Mesothelial cell of epicardium (in vitro differentiated cells): Measurements from ENCODE around the gene USP35. TPM values are rescaled to one million over a fixed set of nuclear protein-coding genes. Genes with fewer than 3 reads are reported as not detected.

Source experiments
- DNase-seq, 2 experiments: peaks; one replicate each; pipeline ENCODE4 v3.0.0; 2021; ENCODE audit warnings: low spot score in 2 of 2; ENCODE audit not compliant: unreplicated experiment in 2 of 2
- H3K27ac Mint-ChIP-seq: 2 replicates; pipeline ENCODE4 v1.8.0; 2021; ENCODE audit warnings: mixed read lengths
- H3K27me3 Mint-ChIP-seq: 2 replicates; pipeline ENCODE4 v1.8.0; 2021; ENCODE audit warnings: low read depth, mixed read lengths
- H3K36me3 Mint-ChIP-seq: 2 replicates; pipeline ENCODE4 v1.8.0; 2021; ENCODE audit warnings: mixed read lengths
- H3K4me1 Mint-ChIP-seq: 2 replicates; pipeline ENCODE4 v1.8.0; 2021; ENCODE audit warnings: mixed read lengths
- H3K4me3 Mint-ChIP-seq: 2 replicates; pipeline ENCODE4 v1.8.0; 2021; ENCODE audit warnings: mild to moderate bottlenecking, moderate library complexity, mixed read lengths
- H3K9me3 Mint-ChIP-seq: 2 replicates; pipeline ENCODE4 v1.8.0; 2021; ENCODE audit warnings: mixed read lengths
- CTCF ChIP-seq: fragments of 200-600 bp; sonication (generic); IDR thresholded peaks from one replicate; pipeline ENCODE4 v1.5.0; 2021; ENCODE audit warnings: antibody characterized with exemption; ENCODE audit not compliant: unreplicated experiment
- total RNA-seq: library from RNA; stranded (reverse); gene quantifications from 3 replicates; pipeline ENCODE4 v1.2.1, GENCODE V29; 2021

USP35 gene
- total RNA-seq, 1 donor from 2014 or later: 12.3 TPM

GRCh38 chr11:78190871-78191538 lies 2.3 kb downstream of the USP35 start:
- TF ChIP-seq CTCF: no peak
- no peaks in the 10 kb centered on the region for H3K9me3 Mint-ChIP-seq
- no peak overlapping the region for H3K4me3 Mint-ChIP-seq
- no peak for DNase-seq
- no peaks in the 10 kb centered on the region for H3K36me3 Mint-ChIP-seq
- H3K27ac Mint-ChIP-seq: no peak overlapping the region
- no peaks in the 10 kb centered on the region for H3K27me3 Mint-ChIP-seq
- H3K4me1 Mint-ChIP-seq: peaks cover 38% of the 10 kb centered on the region

GRCh38 chr11:78192223-78192719 lies 3.6 kb downstream of the USP35 start:
- Mint-ChIP-seq H3K36me3 (peaks cover 2% of the 10 kb centered on the region), H3K27me3 (no peaks in the 10 kb centered on the region), H3K4me3 (no peak overlapping the region), H3K9me3 (no peaks in the 10 kb centered on the region), H3K27ac (no peak overlapping the region), H3K4me1 (peaks cover 34% of the 10 kb centered on the region)
- no peak for TF ChIP-seq CTCF
- DNase-seq: no peak

GRCh38 chr11:78192911-78193351 lies 4.2 kb downstream of the USP35 start:
- no peaks in the 10 kb centered on the region for H3K9me3 Mint-ChIP-seq
- H3K27me3 Mint-ChIP-seq: no peaks in the 10 kb centered on the region
- peaks cover 3% of the 10 kb centered on the region for H3K36me3 Mint-ChIP-seq
- no peak overlapping the region for H3K4me3 Mint-ChIP-seq
- peaks cover 28% of the 10 kb centered on the region for H3K4me1 Mint-ChIP-seq
- no peak for DNase-seq
- TF ChIP-seq CTCF: no peak
- no peak overlapping the region for H3K27ac Mint-ChIP-seq

- no peak for TF ChIP-seq CTCF
- H3K27me3 Mint-ChIP-seq: no peaks in the 10 kb centered on the region
- DNase-seq: no peak
- H3K4me1 Mint-ChIP-seq: peaks cover 26% of the 10 kb centered on the region
- H3K4me3 Mint-ChIP-seq: no peak overlapping the region
- H3K27ac Mint-ChIP-seq: no peak overlapping the region
- no peaks in the 10 kb centered on the region for H3K9me3 Mint-ChIP-seq
- peaks cover 3% of the 10 kb centered on the region for H3K36me3 Mint-ChIP-seq
Measured at GRCh38 chr11:78193806-78194205, 5.1 kb downstream of the USP35 start.

- H3K27me3 Mint-ChIP-seq: no peaks in the 10 kb centered on the region
- H3K4me1 Mint-ChIP-seq: peaks cover 23% of the 10 kb centered on the region
- peaks cover 3% of the 10 kb centered on the region for H3K36me3 Mint-ChIP-seq
- no peak overlapping the region for H3K27ac Mint-ChIP-seq
- no peak for TF ChIP-seq CTCF
- H3K9me3 Mint-ChIP-seq: no peaks in the 10 kb centered on the region
- H3K4me3 Mint-ChIP-seq: no peak overlapping the region
- no peak for DNase-seq
Measured at GRCh38 chr11:78194490-78194889, 5.8 kb downstream of the USP35 start.
